HepG2 (cell line): ENCODE measurements around the gene KCNQ1OT1. TPM values are rescaled to one million over a fixed set of nuclear protein-coding genes. Genes with fewer than 3 reads are reported as not detected.

Source experiments
- ATAC-seq: fragments of 200-7000 bp; cut with Tn5 transposase; 3 replicates; pipeline ENCODE4 v1.9.1; 2020; ENCODE audit warnings: mild to moderate bottlenecking, moderate library complexity
- BruUV-seq: library from RNA; stranded (reverse); fragments of 400-500 nt; replicated peaks from 2 replicates; lab custom pipeline; 2021; lab: Mats Ljungman, UMichigan
- CTCF ChIA-PET: fragments of 300-600 bp; formaldehyde crosslinking; extraction: SDS; loops from one replicate; lab custom pipeline; 2021; ENCODE audit warnings: low total read pairs, inconsistent platforms, low intra/inter-chr PET ratio; lab: Yijun Ruan, JAX
- POLR2A ChIA-PET: fragments of 350-600 bp; sonication (Branson Sonifier 250); formaldehyde crosslinking; loops from one replicate; lab custom pipeline; 2020; ENCODE audit warnings: antibody characterized with exemption, inconsistent platforms; lab: Yijun Ruan, JAX
- DNase-seq: peaks from one replicate; pipeline ENCODE4 v3.0.0-alpha.2; 2015; ENCODE audit warnings: low spot score
- FAIRE-seq: peaks from 3 replicates; lab custom pipeline; 2011; peaks lifted over from hg19 to GRCh38; lab: Jason Lieb, UNC
- H2AFZ ChIP-seq: one replicate; pipeline ENCODE4 v1.6.1; 2011; ENCODE audit warnings: low read length, inconsistent platforms
- H3K27ac ChIP-seq: fragments of 300-600 bp; 3 replicates; pipeline ENCODE4 v1.8.0; 2011; ENCODE audit warnings: mixed run types, mild to moderate bottlenecking, mixed read lengths, low read length, inconsistent platforms; ENCODE audit not compliant: insufficient read depth; ENCODE audit errors: extremely low read length
- H3K27me3 ChIP-seq, 2 experiments: fragments of 200-600 bp in 1 of 2; 2 replicates in 1 of 2; 3 replicates in 1 of 2; pipeline versions ENCODE4 v1.6.0 to v1.8.0; 2011; ENCODE audit warnings: low read length in 2 of 2, mild to moderate bottlenecking in 2 of 2, moderate library complexity in 2 of 2, inconsistent platforms in 1 of 2; ENCODE audit not compliant: insufficient read depth in 2 of 2, control insufficient read depth in 1 of 2
- H3K36me3 ChIP-seq, 2 experiments: fragments of 200-600 bp in 1 of 2; replicated peaks in 1 of 2; 2 replicates in 1 of 2; 3 replicates in 1 of 2; pipeline versions ENCODE4 v1.5.1 to v1.8.0; 2011; ENCODE audit warnings: low read length in 2 of 2, inconsistent platforms in 1 of 2; ENCODE audit not compliant: insufficient read depth in 2 of 2, control insufficient read depth in 1 of 2
- H3K4me1 ChIP-seq: 2 replicates; pipeline ENCODE4 v1.5.1; 2012; ENCODE audit warnings: low read length, inconsistent platforms; ENCODE audit not compliant: insufficient read depth
- H3K4me2 ChIP-seq: 2 replicates; pipeline ENCODE4 v1.6.0; 2011; ENCODE audit warnings: low read depth, low read length, inconsistent platforms
- H3K4me3 ChIP-seq, 3 experiments: fragments of 200-600 bp in 1 of 3; sonication (generic), shearing (Covaris generic) in 1 of 3; replicated peaks in 1 of 3; 2 replicates each; pipeline ENCODE4 v1.5.1; 2011 to 2016; ENCODE audit warnings: low read length in 3 of 3, inconsistent platforms in 2 of 3, low read depth in 2 of 3, mild to moderate bottlenecking in 2 of 3, control low read depth in 1 of 3, mixed read lengths in 1 of 3; ENCODE audit not compliant: insufficient read depth in 1 of 3
- H3K79me2 ChIP-seq: one replicate; pipeline ENCODE4 v1.6.1; 2011; ENCODE audit warnings: low read length, inconsistent platforms; ENCODE audit not compliant: insufficient read depth
- H3K9ac ChIP-seq: 2 replicates; pipeline ENCODE4 v1.6.0; 2011; ENCODE audit warnings: mild to moderate bottlenecking, low read depth, low read length, inconsistent platforms; ENCODE audit not compliant: insufficient read depth
- H3K9me3 ChIP-seq: 2 replicates; pipeline ENCODE4 v1.5.1; 2012; ENCODE audit warnings: mild to moderate bottlenecking, low read length
- H4K20me1 ChIP-seq: 2 replicates; pipeline ENCODE4 v1.6.0; 2011; ENCODE audit warnings: inconsistent platforms, mild to moderate bottlenecking, low read length, moderate library complexity; ENCODE audit not compliant: insufficient read depth
- AKAP8 ChIP-seq: sonication (generic); formaldehyde crosslinking; IDR thresholded peaks from 2 replicates; pipeline ENCODE4 v1.5.1; 2020; ENCODE audit warnings: mild to moderate bottlenecking, missing genetic modification reagents
- EHMT2 ChIP-seq: fragments of 200-600 bp; sonication (generic); IDR thresholded peaks from 2 replicates; pipeline ENCODE4 v1.7.0; 2017; ENCODE audit warnings: antibody characterized with exemption, low read depth, low read length, borderline replicate concordance
- NCOA5 ChIP-seq: sonication (generic); formaldehyde crosslinking; IDR thresholded peaks from 2 replicates; pipeline ENCODE4 v1.4.0; 2020; ENCODE audit warnings: missing genetic modification reagents
- POLR2AphosphoS2 ChIP-seq: IDR thresholded peaks from 2 replicates; pipeline ENCODE4 v1.6.1; 2011; ENCODE audit warnings: low read depth, low read length, improper control_type of control experiment
- POLR2AphosphoS5 ChIP-seq: IDR thresholded peaks from 2 replicates; pipeline ENCODE4 v1.6.1; 2012; ENCODE audit warnings: low read depth, low read length
- RBM22 ChIP-seq: fragments of 200-400 bp; formaldehyde crosslinking; optimal IDR thresholded peaks from 2 replicates; pipeline ENCODE3; 2017; ENCODE audit warnings: mild to moderate bottlenecking, low read length, moderate library complexity
- SRSF4 ChIP-seq: fragments of 200-400 bp; formaldehyde crosslinking; IDR thresholded peaks from one replicate; pipeline ENCODE4 v1.6.1; 2018; ENCODE audit warnings: mild to moderate bottlenecking, low read depth, low read length, moderate library complexity; ENCODE audit not compliant: poor library complexity, severe bottlenecking
- U2AF1 ChIP-seq: fragments of 200-400 bp; formaldehyde crosslinking; optimal IDR thresholded peaks from 2 replicates; pipeline ENCODE3; 2017; ENCODE audit warnings: mild to moderate bottlenecking, low read depth, low read length
- WIZ ChIP-seq: sonication (generic); formaldehyde crosslinking; IDR thresholded peaks from 2 replicates; pipeline ENCODE4 v1.5.1; 2020; ENCODE audit warnings: mild to moderate bottlenecking, missing genetic modification reagents
- ZBTB2 ChIP-seq: sonication (generic); formaldehyde crosslinking; IDR thresholded peaks from 2 replicates; pipeline ENCODE4 v1.8.0; 2022; ENCODE audit warnings: low read depth, missing genetic modification reagents
- ZNF317 ChIP-seq: sonication (generic); formaldehyde crosslinking; IDR thresholded peaks from 2 replicates; pipeline ENCODE4 v1.5.0; 2020; ENCODE audit warnings: mild to moderate bottlenecking, missing genetic modification reagents
- ZNF512B ChIP-seq: sonication (generic); formaldehyde crosslinking; IDR thresholded peaks from 2 replicates; pipeline ENCODE4 v1.5.1; 2020; ENCODE audit warnings: missing genetic modification reagents, mild to moderate bottlenecking, borderline replicate concordance
- ZNF589 ChIP-seq: sonication (generic); formaldehyde crosslinking; conservative IDR thresholded peaks from 2 replicates; pipeline ENCODE4 v1.8.0; 2022; ENCODE audit warnings: mild to moderate bottlenecking, moderate library complexity, missing genetic modification reagents
- WGBS: methylation state at CpG from one replicate; pipeline ENCODE4 v1.1.6; 2017; ENCODE audit warnings: low lambda C conversion rate; 5-methylcytosine and 5-hydroxymethylcytosine counted together
- in situ Hi-C: cut with HindIII; loops from 2 replicates; pipeline ENCODE4 v1.10.0; 2017; ENCODE audit warnings: low pct_unique_long_range_greater_than_20kb; ENCODE audit not compliant: extremely low pct_ligation_motif_present
- intact Hi-C: fragments of 100-400 bp; cut with micrococcal nuclease; formaldehyde crosslinking; loops from one replicate; pipeline ENCODE4 v1.10.0; 2022; ENCODE audit not compliant: unreplicated experiment
- polyA plus RNA-seq, 8 experiments: library from polyadenylated mRNA; depleted of rRNA in 3 of 8; stranded (reverse) in 7 of 8; unstranded in 1 of 8; fragments of >200 nt; fragmentation: Illumina TruSeq in 4 of 8; extraction: Trizol in 4 of 8; gene quantifications; 2 replicates each; pipeline versions ENCODE4 v1.2.1 to v1.2.3, GENCODE V29; 2011 to 2016; ENCODE audit warnings: low read depth in 4 of 8, missing spikeins in 1 of 8, mixed read lengths in 1 of 8; ENCODE audit not compliant: insufficient read depth in 1 of 8
- total RNA-seq, 5 experiments: library from RNA; depleted of rRNA; stranded (reverse); fragments of >200 nt; fragmentation: Illumina TruSeq; extraction: Trizol; gene quantifications; 2 replicates each; pipeline ENCODE4 v1.2.3, GENCODE V29; 2016; ENCODE audit warnings: low read depth in 1 of 5
- TF ChIP-seq, protein P1 (sequence below): sonication (generic); formaldehyde crosslinking; conservative IDR thresholded peaks from 2 replicates; pipeline ENCODE4 v1.4.0; 2020; ENCODE audit warnings: missing genetic modification reagents

KCNQ1OT1 gene
- total and polyA plus RNA-seq, 2 of the 13 experiments (the other 11 are each of a cell fraction or from before 2014, with no cell fraction given): 1.3 to 18.9 TPM

GRCh38 chr11:2661173-2662023 lies 38.4 kb downstream of the KCNQ1OT1 start:
- intact Hi-C loops: no loop called here
- H3K27me3 ChIP-seq: no peaks in the 10 kb centered on the region
- BruUV-seq: no TSS peak
- no peak for DNase-seq
- H3K36me3 ChIP-seq: peaks cover 11 to 41% of the 10 kb centered on the region in 2 experiments
- peaks cover 49% of the 10 kb centered on the region for H3K4me1 ChIP-seq
- in situ Hi-C loops: loop anchor here (10.0 kb wide), 1 partner anchor 127 kb away; no protein-coding TSS in a partner anchor
- no peak overlapping the region for H3K4me2 ChIP-seq
- ChIA-PET CTCF (no interaction called here), POLR2A (interaction anchor here (1.3 kb wide), 1 partner anchor 34 kb away, joined by 3 read pairs; no protein-coding TSS in a partner anchor)
- peaks cover 18% of the 10 kb centered on the region for H3K79me2 ChIP-seq
- H3K9ac ChIP-seq: no peak overlapping the region
- peaks cover 82% of the 10 kb centered on the region for H4K20me1 ChIP-seq
- peaks cover 4% of the 10 kb centered on the region; the same call in 1 of the 2 replicates for H3K9me3 ChIP-seq
- no peak overlapping the region for H2AFZ ChIP-seq
- WGBS: 88% methylated on average over 2 of the region's 4 CpGs
- no peak overlapping the region for H3K27ac ChIP-seq
- H3K4me3 ChIP-seq: no peak overlapping the region
- peak; percentile 4 for ATAC-seq
- FAIRE-seq: no peak
- peak; percentile 63 for TF ChIP-seq POLR2AphosphoS5
- TF ChIP-seq ZNF512B (CRISPR knock-in tag): 0 out of 2 replicates have a peak, but pooled peaks have one; percentile 2
- no peak for TF ChIP-seq ZNF317 (CRISPR knock-in tag)
- peak; percentile 70 for TF ChIP-seq U2AF1
- no peak for TF ChIP-seq NCOA5 (CRISPR knock-in tag)
- TF ChIP-seq AKAP8 (CRISPR knock-in tag): 0 out of 2 replicates have a peak, but pooled peaks have one; percentile 62
- 0 out of 2 replicates have a peak, but pooled peaks have one; percentile 24 for TF ChIP-seq ZBTB2
- TF ChIP-seq EHMT2: no peak
- TF ChIP-seq RBM22: peak; percentile 99
- TF ChIP-seq ZNF589 (CRISPR knock-in tag): 0 out of 2 replicates have a peak, but pooled peaks have one; percentile 22
- TF ChIP-seq, protein P1, sequence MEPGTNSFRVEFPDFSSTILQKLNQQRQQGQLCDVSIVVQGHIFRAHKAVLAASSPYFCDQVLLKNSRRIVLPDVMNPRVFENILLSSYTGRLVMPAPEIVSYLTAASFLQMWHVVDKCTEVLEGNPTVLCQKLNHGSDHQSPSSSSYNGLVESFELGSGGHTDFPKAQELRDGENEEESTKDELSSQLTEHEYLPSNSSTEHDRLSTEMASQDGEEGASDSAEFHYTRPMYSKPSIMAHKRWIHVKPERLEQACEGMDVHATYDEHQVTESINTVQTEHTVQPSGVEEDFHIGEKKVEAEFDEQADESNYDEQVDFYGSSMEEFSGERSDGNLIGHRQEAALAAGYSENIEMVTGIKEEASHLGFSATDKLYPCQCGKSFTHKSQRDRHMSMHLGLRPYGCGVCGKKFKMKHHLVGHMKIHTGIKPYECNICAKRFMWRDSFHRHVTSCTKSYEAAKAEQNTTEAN: no peak
- no peak; the same call in 1 of the 2 replicates for TF ChIP-seq POLR2AphosphoS2
- no peak for TF ChIP-seq WIZ (CRISPR knock-in tag)
- TF ChIP-seq SRSF4: peak; percentile 22
